OCI-LY7 (cell line): ENCODE results near the gene CHCHD6. TPM values are rescaled to one million over a fixed set of nuclear protein-coding genes. Genes with fewer than 3 reads are reported as not detected.

Source experiments
- BruUV-seq: library from RNA; stranded (reverse); fragments of 400-500 nt; replicated peaks from 2 replicates; lab custom pipeline; 2021; lab: Mats Ljungman, UMichigan
- CTCF ChIA-PET: fragments of 300-600 bp; sonication (Branson Sonifier 250); formaldehyde crosslinking; loops from one replicate; lab custom pipeline; 2022; ENCODE audit warnings: antibody characterized with exemption; ENCODE audit not compliant: unreplicated experiment; lab: Charles Lee
- POLR2A ChIA-PET: fragments of 300-600 bp; sonication (Branson Sonifier 250); formaldehyde crosslinking; loops from one replicate; lab custom pipeline; 2022; ENCODE audit warnings: antibody characterized with exemption; lab: Charles Lee
- DNase-seq: peaks from one replicate; pipeline ENCODE4 v3.0.0-alpha.2; 2015; ENCODE audit warnings: low spot score
- H2AFZ ChIP-seq: fragments of 200-600 bp; sonication (generic), shearing (Covaris generic); 2 replicates; pipeline ENCODE4 v1.6.1; 2014; ENCODE audit warnings: mild to moderate bottlenecking, antibody characterized with exemption, low read length, moderate library complexity
- H3K27ac ChIP-seq: fragments of 200-600 bp; sonication (generic); 2 replicates; pipeline ENCODE4 v1.5.1; 2014; ENCODE audit warnings: mixed run types, low read depth, mild to moderate bottlenecking, moderate library complexity, low read length, inconsistent platforms; ENCODE audit not compliant: poor library complexity, severe bottlenecking
- H3K36me3 ChIP-seq: fragments of 200-600 bp; sonication (generic); 2 replicates; pipeline ENCODE4 v1.6.1; 2014; ENCODE audit warnings: mild to moderate bottlenecking, antibody characterized with exemption, low read length, moderate library complexity, mixed read lengths; ENCODE audit not compliant: insufficient read depth
- H3K4me1 ChIP-seq: fragments of 200-600 bp; sonication (generic); 2 replicates; pipeline ENCODE4 v1.5.1; 2014; ENCODE audit warnings: mild to moderate bottlenecking, low read length; ENCODE audit not compliant: insufficient read depth, poor library complexity, severe bottlenecking
- H3K4me2 ChIP-seq: fragments of 200-600 bp; sonication (generic); 2 replicates; pipeline ENCODE4 v1.6.1; 2014; ENCODE audit warnings: mild to moderate bottlenecking, low read length
- H3K4me3 ChIP-seq: fragments of 200-600 bp; sonication (generic); 2 replicates; pipeline ENCODE4 v1.5.1; 2014; ENCODE audit warnings: mild to moderate bottlenecking, low read depth, low read length; ENCODE audit not compliant: poor library complexity, severe bottlenecking
- H3K79me2 ChIP-seq: fragments of 200-600 bp; sonication (generic); 2 replicates; pipeline ENCODE4 v1.6.1; 2016; ENCODE audit warnings: low read depth, mild to moderate bottlenecking, low read length, moderate library complexity, mixed read lengths; ENCODE audit not compliant: insufficient read depth
- H3K9me2 ChIP-seq: fragments of 200-600 bp; sonication (generic); 2 replicates; pipeline ENCODE4 v1.6.1; 2016; ENCODE audit warnings: mild to moderate bottlenecking, low read length, mixed read lengths; ENCODE audit not compliant: insufficient read depth
- H3K9me3 ChIP-seq: fragments of 200-600 bp; sonication (generic); 2 replicates; pipeline ENCODE4 v1.6.1; 2014; ENCODE audit warnings: mild to moderate bottlenecking, mixed run types, low read length, mixed read lengths
- H4K20me1 ChIP-seq: fragments of 200-600 bp; sonication (generic); 2 replicates; pipeline ENCODE4 v1.6.1; 2014; ENCODE audit warnings: mild to moderate bottlenecking, antibody characterized with exemption, low read length, moderate library complexity, mixed read lengths; ENCODE audit not compliant: insufficient read depth
- EZH2phosphoT487 ChIP-seq: fragments of 200-600 bp; sonication (generic); IDR thresholded peaks from 2 replicates; pipeline ENCODE4 v1.6.1; 2018; ENCODE audit warnings: low read depth, borderline replicate concordance, mild to moderate bottlenecking, mixed run types, antibody characterized with exemption, low read length, moderate library complexity, mixed read lengths
- intact Hi-C: fragments of 100-400 bp; cut with micrococcal nuclease; formaldehyde crosslinking; loops from one replicate; pipeline ENCODE4 v1.10.0; 2022; ENCODE audit not compliant: unreplicated experiment
- total RNA-seq, 2 experiments: library from RNA; depleted of rRNA in 1 of 2; stranded (reverse); fragments of >200 nt in 1 of 2; shearing (Covaris generic) in 1 of 2; gene quantifications; 2 replicates each; pipeline ENCODE4 v1.2.3, GENCODE V29; 2014 to 2022
- TF ChIP-seq, protein P1 (sequence below): fragments of 200-600 bp; sonication (generic); conservative IDR thresholded peaks from 2 replicates; pipeline ENCODE4 v1.5.1; 2014; ENCODE audit warnings: mild to moderate bottlenecking, antibody characterized with exemption, low read length, moderate library complexity, mixed read lengths

The CHCHD6 gene
- total RNA-seq, 2 experiments from 2014 or later, result 14.7 to 21.2 TPM

DNA sequence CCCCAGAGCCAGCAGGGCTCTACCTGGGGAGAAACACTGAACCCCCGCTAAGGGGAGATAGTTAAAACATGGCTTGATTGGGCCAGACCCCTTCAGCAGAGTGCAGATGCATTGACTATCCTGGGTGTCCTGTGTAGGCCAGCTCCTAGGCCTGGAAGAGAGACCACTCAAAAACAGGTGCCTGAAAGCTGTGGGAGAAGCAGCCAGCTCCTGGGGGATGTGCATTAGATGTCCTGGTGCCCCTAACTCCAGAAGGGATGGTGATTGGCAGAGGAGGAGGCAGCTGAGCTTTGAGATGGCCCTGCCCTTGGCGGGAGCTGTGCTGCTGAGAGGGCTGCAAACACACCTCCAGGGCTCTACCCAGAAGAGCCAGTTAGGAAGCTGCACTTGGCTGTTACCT, 189.6 kb downstream of the CHCHD6 start:
- BruUV-seq, result no TSS peak
- Histone ChIP-seq H4K20me1 (no peaks in the 10 kb centered on the region; the same call in 1 of the 2 replicates), H3K4me3 (no peak overlapping the region), H3K4me2 (no peak overlapping the region), H2AFZ (no peak overlapping the region), H3K9me3 (no peaks in the 10 kb centered on the region), H3K9me2 (no peaks in the 10 kb centered on the region), H3K79me2 (no peaks in the 10 kb centered on the region), H3K4me1 (no peaks in the 10 kb centered on the region), H3K27ac (no peak overlapping the region), H3K36me3 (no peaks in the 10 kb centered on the region)
- DNase-seq, result no peak
- intact Hi-C loops, result no loop called here
- TF ChIP-seq, protein P1, sequence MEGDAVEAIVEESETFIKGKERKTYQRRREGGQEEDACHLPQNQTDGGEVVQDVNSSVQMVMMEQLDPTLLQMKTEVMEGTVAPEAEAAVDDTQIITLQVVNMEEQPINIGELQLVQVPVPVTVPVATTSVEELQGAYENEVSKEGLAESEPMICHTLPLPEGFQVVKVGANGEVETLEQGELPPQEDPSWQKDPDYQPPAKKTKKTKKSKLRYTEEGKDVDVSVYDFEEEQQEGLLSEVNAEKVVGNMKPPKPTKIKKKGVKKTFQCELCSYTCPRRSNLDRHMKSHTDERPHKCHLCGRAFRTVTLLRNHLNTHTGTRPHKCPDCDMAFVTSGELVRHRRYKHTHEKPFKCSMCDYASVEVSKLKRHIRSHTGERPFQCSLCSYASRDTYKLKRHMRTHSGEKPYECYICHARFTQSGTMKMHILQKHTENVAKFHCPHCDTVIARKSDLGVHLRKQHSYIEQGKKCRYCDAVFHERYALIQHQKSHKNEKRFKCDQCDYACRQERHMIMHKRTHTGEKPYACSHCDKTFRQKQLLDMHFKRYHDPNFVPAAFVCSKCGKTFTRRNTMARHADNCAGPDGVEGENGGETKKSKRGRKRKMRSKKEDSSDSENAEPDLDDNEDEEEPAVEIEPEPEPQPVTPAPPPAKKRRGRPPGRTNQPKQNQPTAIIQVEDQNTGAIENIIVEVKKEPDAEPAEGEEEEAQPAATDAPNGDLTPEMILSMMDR, result no peak
- TF ChIP-seq EZH2phosphoT487, result no peak
- POLR2A ChIA-PET, result no interaction called here
- CTCF ChIA-PET, result interaction anchor here (0.5 kb wide), 1 partner anchor 92 kb away, joined by 3 read pairs; no protein-coding TSS in a partner anchor

DNA sequence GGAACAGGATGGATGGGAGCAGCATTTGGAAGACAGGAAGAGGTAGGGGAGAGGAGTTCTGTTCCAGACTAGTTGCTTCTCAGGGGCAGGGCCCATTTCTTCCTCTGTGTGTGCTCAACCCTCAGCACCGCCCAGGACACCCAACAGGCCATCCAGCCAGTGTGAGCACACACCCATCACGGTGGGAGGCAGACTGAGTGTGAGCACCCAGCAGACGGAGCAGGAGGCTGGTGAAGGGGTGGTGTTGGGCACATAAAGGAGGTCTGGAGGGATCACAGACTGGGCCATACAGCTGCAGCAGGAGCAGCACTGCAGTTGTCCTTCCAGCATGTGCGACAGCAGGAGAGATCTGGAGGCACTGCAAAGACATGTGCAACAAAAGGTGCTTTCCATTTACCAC, 190.4 kb downstream of the CHCHD6 start:
- Histone ChIP-seq H3K27ac (no peak overlapping the region), H3K9me2 (no peaks in the 10 kb centered on the region), H3K4me1 (no peaks in the 10 kb centered on the region), H3K4me2 (no peak overlapping the region), H3K9me3 (no peaks in the 10 kb centered on the region), H3K79me2 (no peaks in the 10 kb centered on the region), H4K20me1 (no peaks in the 10 kb centered on the region; the same call in 1 of the 2 replicates), H3K4me3 (no peak overlapping the region), H2AFZ (no peak overlapping the region), H3K36me3 (no peaks in the 10 kb centered on the region)
- no peak for TF ChIP-seq EZH2phosphoT487
- TF ChIP-seq, protein P1, result no peak
- DNase-seq, result no peak
- ChIA-PET CTCF (no interaction called here), POLR2A (no interaction called here)
- no TSS peak for BruUV-seq
- intact Hi-C loops, result no loop called here

DNA sequence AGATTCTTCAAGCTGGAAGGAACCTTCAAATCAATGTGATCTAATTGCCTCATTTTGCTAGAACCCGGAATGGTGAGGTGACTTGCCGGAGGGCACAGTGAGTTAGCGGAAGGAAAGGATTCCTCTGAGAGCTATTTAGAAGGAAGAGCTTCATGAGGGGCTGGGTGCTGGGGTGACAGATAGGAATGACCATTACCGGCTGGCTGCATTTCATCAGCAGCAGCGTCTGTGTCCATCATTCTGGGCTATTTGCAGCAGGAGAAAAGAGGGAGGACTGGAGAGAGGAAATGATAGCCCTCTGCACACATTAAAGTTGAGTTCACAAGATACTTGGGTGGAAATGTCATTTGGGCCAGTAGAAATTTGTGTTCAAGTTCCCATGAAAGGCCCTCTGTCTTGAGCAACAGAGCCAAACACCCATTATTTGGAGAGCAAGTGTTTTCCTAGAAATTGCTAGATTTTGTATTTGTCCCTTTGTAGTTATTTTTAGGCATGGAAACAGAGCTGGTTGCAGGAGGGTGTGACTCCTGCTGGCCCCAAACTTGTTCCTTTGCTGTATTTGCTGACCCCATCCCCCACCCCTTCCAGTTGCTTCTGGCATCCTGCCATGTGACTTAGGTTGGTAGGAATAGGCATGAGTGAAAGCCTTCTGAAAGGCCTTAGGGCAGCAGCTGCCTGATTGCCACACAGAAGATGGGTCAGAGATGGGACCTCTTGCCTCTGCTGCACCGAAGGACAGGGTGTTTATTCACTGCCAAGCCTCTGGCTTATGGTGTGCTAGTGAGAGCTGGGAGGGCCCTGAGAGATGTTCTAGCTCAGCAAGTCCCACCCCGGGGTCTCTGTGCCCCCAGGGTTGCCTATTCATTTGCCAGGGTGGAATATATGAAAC, 191.4 kb downstream of the CHCHD6 start:
- no peak for DNase-seq
- Histone ChIP-seq H4K20me1 (no peaks in the 10 kb centered on the region; the same call in 1 of the 2 replicates), H3K4me1 (no peaks in the 10 kb centered on the region), H3K27ac (no peak overlapping the region), H3K36me3 (no peaks in the 10 kb centered on the region), H3K9me2 (no peaks in the 10 kb centered on the region), H2AFZ (no peak overlapping the region), H3K79me2 (no peaks in the 10 kb centered on the region), H3K4me2 (no peak overlapping the region), H3K4me3 (no peak overlapping the region), H3K9me3 (no peaks in the 10 kb centered on the region)
- intact Hi-C loops, result no loop called here
- no TSS peak for BruUV-seq
- ChIA-PET CTCF (no interaction called here), POLR2A (no interaction called here)
- TF ChIP-seq, protein P1, result no peak
- no peak for TF ChIP-seq EZH2phosphoT487
